COR-L47 (cell line): ENCODE measurements around the gene ATG10.

Experiments used
- DNase-seq: peaks from one replicate; lab custom pipeline; 2025; lab: John Stamatoyannopoulos, UW

Gene ATG10

GRCh38 chr5:82164977-82165713, 193.3 kb downstream of the ATG10 start:
- no peak for DNase-seq

DNA sequence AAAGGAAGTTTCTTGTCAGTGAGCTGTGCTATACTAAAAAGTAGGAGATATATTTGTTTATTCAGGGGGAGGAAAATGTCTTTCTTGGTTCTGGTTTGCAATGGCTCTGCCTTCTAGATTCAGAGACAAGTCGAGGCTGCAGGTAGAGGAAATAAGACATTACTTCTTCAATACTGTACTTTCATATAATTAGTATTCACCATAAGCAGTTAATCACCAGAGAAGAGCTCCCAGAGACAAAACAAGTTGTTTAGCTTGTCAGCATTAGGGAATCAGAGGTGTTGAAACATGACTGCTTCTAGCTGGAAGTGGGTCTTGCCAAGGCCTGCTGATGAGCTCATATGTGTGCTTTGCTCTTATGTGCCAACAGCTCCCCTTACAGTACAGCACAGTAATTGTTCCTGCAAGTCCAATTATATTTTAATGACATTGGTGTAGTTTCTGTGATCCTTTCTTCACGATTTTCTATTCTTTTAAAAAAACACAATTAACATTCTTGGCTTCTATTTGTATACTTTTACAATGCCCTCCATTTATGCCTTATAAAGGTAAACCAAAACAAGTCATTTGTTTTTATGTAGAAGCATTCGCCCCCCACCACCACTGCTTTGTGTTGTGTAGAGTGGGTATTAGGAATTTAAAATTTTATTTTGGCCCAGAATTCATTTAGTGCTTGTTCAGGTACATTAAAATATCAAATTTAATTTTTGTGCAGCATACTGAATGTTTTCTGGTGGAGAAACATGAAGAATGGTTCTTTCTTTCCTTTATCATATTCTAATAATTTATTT, 194.1 kb downstream of the ATG10 start:
- DNase-seq, result peak; percentile 90

DNA sequence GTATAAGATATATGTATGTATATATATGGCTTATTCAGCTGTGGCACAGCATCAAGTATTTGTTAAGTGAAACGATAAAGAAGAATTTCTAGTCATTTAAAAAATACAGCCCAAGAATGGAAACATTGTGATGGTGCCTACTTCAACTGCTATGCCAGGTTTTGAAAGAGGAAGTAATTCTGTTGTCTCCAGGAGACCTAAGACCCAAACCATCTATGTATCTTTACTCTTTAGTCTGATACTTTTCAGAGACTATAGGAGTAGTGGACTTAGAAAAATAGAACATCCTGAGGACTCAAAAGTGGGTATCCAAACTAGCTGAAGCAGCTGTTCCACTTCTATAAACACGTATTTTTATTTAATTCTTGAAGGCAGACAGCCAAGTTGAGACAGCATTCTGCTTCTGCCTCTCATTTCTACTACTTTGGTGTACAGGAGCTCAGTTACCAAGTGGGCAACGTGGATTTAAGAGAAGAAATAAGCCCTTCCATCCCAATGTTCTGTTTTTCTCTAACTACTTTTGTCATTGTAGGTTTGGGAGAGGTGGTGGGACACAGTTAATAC, 195.6 kb downstream of the ATG10 start:
- DNase-seq, result no peak

- DNase-seq, result no peak
Measured at GRCh38 chr5:82168294-82168693, 196.5 kb downstream of the ATG10 start.

DNA sequence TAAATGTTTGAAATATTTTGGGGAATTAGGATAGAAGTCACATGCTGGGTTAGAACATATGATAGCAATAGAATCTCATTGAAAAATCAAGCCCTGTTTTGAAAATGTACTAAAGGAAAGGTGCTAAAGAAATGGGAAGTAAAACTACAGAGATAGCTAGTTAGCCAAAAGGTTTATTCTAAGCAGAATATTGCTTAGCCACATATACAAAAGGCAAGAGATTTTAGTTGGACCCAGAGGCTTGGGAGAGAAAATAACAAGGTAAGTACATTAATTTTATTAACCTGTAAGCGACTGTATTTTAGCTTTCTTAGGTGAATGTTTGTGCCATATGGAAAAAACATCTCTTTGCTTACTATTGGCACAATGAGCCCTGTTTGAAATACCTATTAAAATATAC, 198.1 kb downstream of the ATG10 start:
- no peak for DNase-seq

- DNase-seq, result peak; percentile 38
Measured at GRCh38 chr5:82174128-82174918, 202.5 kb downstream of the ATG10 start.

DNA sequence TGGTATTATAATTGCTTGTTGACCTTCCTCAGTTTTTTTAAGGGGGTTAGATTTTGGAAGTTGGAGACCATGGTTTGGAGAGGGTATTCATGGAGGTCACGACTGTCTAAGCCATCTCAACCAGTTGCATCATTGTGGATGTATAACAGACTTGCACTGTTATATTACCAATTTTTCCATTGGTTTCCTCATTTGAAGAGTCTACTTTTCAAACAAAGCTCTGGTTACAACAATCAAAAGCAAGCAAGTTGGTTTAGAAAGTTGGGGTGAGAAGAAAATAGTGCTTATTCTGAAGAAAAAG, 203.0 kb downstream of the ATG10 start:
- no peak for DNase-seq

DNA sequence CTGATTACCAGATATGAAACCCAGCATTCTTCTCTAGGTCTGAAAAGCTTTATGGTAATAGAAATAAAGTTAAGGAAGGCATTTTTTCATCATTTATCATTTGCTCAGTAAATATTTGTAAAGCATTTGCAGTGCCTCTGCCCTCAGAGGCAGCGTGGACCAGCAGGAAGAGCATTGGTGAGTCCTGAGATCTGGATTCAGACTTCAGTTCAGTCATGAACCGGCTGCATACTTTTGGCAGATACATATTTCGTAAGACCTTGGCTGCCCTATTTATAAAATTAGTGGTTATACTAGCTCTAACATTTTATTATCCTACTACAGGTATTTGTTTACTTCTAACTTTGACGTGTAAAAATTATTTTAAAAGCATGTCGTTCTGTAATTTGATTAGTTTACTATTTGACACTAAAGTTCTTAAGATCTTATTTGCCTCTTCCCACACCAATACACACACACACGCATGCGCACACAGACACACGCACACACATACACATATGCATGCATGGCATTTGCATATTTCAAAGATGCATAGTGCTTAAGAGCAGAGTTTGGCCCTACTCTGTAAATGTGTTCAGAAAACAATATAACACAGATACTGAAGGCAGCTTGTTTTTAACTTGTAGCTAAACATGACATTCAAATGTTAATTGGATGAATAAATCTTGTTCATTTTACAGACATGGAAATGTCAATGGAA, 204.4 kb downstream of the ATG10 start:
- DNase-seq, result no peak

GRCh38 chr5:82178378-82178777, 206.6 kb downstream of the ATG10 start:
- no peak for DNase-seq

DNA sequence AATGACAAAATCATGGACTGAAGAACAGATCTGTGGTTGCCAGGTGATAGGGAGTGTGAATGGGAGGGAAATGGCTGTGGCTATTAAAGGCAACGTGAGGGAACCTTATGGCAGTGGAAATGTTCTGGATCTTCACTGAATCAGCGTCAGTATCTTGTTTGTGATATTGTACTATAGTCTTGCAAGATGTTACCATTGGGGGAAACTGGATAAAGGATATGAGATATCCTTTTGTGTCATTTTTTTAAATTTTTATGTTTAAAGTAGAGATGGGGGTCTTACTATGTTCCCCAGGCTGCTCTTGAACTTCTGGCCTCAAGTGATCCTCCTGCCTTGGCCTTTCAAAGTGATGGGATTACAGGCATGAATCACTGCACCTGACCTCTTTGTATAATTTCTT, 210.8 kb downstream of the ATG10 start:
- no peak for DNase-seq

DNA sequence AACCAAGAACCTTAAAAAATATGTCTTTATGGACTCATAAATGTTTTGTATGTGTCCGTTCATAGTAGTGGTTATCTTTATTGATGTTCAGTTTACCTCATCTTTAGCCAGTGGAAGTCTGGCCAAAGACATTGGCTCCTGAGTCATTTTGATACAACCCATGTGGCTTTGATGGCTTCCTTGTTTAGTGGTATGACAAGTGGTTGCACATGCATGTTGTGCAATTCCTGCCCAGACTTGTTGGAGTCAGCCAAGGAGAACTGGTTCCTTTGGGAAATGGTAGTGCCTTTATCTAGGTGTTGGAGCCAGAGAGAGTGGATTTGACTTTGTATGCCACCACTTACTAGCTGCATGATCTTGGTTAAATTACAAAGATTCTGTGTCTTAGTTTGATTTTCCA, 212.0 kb downstream of the ATG10 start:
- no peak for DNase-seq

- no peak for DNase-seq
Measured at GRCh38 chr5:82185851-82186250, 214.0 kb downstream of the ATG10 start.

DNA sequence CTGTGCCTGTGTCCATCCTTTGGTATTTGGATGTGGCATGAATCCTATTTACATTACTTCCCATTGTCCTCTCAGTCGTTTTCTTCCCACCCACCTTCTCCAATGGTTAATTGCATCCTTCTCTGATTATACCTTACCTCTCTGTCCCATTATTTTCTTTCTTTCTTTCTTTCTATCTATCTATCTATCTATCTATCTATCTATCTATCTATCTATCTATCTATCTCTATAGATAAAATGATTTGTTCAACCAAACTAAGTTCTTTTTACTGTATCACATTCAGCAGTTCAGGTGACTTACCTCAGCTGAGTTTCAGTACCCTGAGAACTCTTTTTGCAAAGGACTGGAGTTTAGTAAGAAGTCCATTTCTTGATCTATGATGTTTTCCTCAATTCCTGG, 225.7 kb downstream of the ATG10 start:
- DNase-seq, result no peak

DNA sequence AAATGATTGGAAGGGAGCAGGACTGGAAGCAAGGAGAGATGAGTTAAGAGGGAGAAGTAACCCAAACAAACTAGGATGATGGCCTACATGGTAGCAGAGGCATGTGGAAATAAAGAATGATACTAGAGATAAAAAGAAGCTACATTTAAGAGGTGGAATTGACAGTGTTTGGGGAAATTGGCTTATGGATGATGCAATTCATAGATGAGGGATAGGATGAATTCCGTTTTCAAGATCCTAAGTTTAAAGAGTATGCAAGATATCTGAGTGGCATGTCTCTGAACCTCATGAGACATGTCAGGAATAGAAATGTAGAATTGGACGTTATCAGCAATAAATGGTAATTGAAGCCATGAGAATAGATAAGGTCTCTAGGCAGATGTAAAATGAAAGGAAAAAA, 232.7 kb downstream of the ATG10 start:
- no peak for DNase-seq

DNA sequence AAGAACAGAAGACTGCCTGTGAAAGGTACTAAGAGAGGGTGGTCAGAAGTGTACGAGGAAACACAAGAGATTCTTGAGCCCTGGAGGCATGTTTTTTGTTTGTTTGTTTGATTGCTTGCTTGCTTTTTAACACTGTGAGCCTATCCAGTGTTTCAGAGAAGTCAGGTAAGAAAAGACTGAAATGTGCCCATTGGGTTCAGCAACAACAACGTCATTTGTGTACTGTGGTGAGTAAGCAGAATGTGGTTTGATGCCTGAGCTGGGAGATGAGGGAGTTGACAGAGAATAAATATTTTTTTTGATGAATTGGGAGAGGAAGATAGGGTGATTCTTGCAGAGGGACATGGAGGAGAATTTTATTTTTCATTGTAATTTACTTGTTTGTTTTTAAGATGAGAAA, 233.2 kb downstream of the ATG10 start:
- no peak for DNase-seq

DNA sequence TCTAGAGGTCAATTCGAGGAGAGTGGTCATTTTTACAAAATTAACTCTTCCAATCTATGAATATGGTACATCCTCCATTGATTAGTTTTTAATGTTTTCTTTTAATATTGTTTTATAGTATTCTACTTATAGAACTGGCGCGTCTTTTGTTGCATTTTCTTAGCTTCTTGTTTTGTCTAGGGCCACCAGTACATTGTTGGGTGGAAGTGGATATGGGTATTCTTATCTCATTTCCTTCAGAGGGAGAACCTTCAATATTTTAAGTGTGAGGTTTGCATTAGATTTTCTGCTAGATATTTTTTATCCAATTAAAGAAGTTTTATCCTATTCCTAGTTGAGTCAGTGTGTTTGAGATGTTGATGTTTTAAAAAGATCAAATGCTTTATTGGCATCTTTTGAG, 236.5 kb downstream of the ATG10 start:
- DNase-seq, result no peak

GRCh38 chr5:82211855-82212572, 240.2 kb downstream of the ATG10 start:
- no peak for DNase-seq

DNA sequence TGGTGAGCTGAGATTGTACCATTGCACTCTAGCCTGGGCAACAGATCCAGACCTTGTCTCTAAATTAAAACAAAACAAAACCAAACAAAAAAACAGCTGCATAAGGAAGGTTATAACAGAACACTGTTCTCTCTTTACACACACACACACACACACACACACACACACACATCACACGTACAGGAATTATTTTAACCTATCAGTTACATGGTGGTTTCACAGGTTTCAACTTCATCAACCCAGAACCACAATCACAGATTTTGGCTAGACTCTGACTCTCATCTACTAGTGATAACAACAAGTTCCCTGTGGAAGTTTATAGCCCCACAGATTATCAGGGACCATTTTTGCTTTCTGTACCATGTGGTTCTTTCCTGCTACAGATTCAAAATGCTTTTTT, 246.1 kb downstream of the ATG10 start:
- no peak for DNase-seq

GRCh38 chr5:82218374-82219156, 246.7 kb downstream of the ATG10 start:
- no peak for DNase-seq

DNA sequence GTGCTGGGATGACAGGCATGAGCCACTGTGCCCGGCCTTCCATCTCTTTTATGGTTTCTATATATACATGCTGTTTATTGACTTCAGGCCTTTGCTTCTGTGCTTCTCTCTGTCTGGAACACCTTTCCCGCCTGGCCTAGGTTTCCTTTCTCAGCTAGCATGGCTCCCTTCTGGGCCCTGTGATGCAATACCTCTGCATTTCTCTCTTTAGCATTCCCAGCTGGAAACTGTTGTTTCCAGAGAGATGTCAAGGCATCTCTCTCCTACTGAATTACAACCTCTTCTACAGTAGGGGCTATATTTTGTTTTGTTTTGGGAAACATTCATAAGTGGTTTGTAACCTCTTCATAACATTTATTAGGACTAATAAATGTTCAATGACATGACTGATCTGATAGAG, 249.2 kb downstream of the ATG10 start:
- DNase-seq, result no peak
